GM21786 (cell line): Measurements from ENCODE around the gene IQSEC2.

Experiments
- ATAC-seq: cut with Tn5 transposase; IDR thresholded peaks from one replicate; pipeline ENCODE4 v1.9.1; 2021; ENCODE audit not compliant: unreplicated experiment

The IQSEC2 gene

GRCh38 chrX:53246231-53246630 is 35.2 kb downstream of the IQSEC2 start:
- no peak for ATAC-seq

GRCh38 chrX:53244610-53245009 is 36.8 kb downstream of the IQSEC2 start:
- ATAC-seq, result no peak

GRCh38 chrX:53242310-53242709 is 39.1 kb downstream of the IQSEC2 start:
- no peak for ATAC-seq

GRCh38 chrX:53241558-53241957 is 39.8 kb downstream of the IQSEC2 start:
- no peak for ATAC-seq

GRCh38 chrX:53239474-53239873 is 41.9 kb downstream of the IQSEC2 start:
- no peak for ATAC-seq

GRCh38 chrX:53237056-53237455 is 44.3 kb downstream of the IQSEC2 start:
- ATAC-seq, result no peak

- no peak for ATAC-seq
These were observed 45.2 kb downstream of the IQSEC2 start for GRCh38 chrX:53236025-53236679.

- ATAC-seq, result no peak
These were observed 45.8 kb downstream of the IQSEC2 start for GRCh38 chrX:53235566-53235965.

GRCh38 chrX:53234484-53234883 is 46.9 kb downstream of the IQSEC2 start:
- ATAC-seq, result no peak

- ATAC-seq, result no peak
These were observed 47.8 kb downstream of the IQSEC2 start for GRCh38 chrX:53233536-53233935.

GRCh38 chrX:53230116-53230515 is 51.3 kb downstream of the IQSEC2 start:
- no peak for ATAC-seq

- ATAC-seq, result no peak
These were observed 54.1 kb downstream of the IQSEC2 start for GRCh38 chrX:53227224-53227765.

GRCh38 chrX:53224860-53225797 is 56.3 kb downstream of the IQSEC2 start, which contains the start of gene KDM5C:
KDM5C (minus strand) TSS chrX:53225207; CDS start chrX:53224889, 318 bp downstream.
- ATAC-seq, result peak; percentile 82

GRCh38 chrX:53223955-53224859 is 57.2 kb downstream of the IQSEC2 start:
- no peak for ATAC-seq

GRCh38 chrX:53223068-53223693 is 58.2 kb downstream of the IQSEC2 start:
- no peak for ATAC-seq
